Stimulated activated naive CD8-positive, alpha-beta T cell treated with anti-CD3 and anti-CD28 coated beads, Interleukin-15, amount 100 ng/mL, for 72 hours (primary cell): Measurements from ENCODE around the gene INTS6.

Experiments
- ATAC-seq: fragments of 150-1000 bp; cut with Tn5 transposase; 2 replicates; pipeline ENCODE4 v1.10.0; 2021; ENCODE audit warnings: mild to moderate bottlenecking, moderate library complexity
- DNase-seq, 2 donors: peaks; one replicate each; pipeline ENCODE4 v3.0.0; 2021 to 2022
- H3K27ac Mint-ChIP-seq, 2 donors: one replicate each; pipeline ENCODE4 v1.8.0; 2022; ENCODE audit warnings: mild to moderate bottlenecking in 2 of 2, mixed read lengths in 2 of 2, moderate library complexity in 2 of 2
- H3K27me3 Mint-ChIP-seq: one replicate; pipeline ENCODE4 v1.8.0; 2022; ENCODE audit warnings: mixed read lengths
- H3K4me1 Mint-ChIP-seq: one replicate; pipeline ENCODE4 v1.8.0; 2022; ENCODE audit warnings: mild to moderate bottlenecking, mixed read lengths
- H3K4me3 Mint-ChIP-seq, 2 donors: one replicate each; pipeline ENCODE4 v1.8.0; 2022; ENCODE audit warnings: mild to moderate bottlenecking in 2 of 2, mixed read lengths in 2 of 2, moderate library complexity in 1 of 2
- H3K9me3 Mint-ChIP-seq, 2 donors: one replicate each; pipeline ENCODE4 v1.8.0; 2022; ENCODE audit warnings: mixed read lengths in 2 of 2

INTS6 gene

DNA sequence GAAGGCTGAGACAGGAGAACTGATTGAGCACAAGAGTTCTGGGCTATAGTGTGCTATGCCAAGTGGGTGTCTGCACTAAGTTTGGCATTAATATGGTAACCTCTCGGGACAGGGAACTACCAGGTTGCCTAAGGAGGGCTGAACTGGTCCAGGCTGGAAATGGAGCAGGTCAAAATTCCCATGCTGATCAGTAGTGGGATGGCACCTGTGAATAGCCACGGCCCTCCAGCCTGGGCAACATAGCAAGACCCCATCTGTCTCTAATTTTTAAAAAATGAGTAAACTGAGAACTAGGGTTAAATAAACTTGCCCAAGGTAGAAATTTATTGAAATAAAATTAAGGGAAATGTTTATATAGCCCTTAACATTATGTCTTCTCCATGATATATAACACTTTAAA, 17.0 kb upstream of the INTS6 start:
- no peak overlapping the region for H3K27ac Mint-ChIP-seq
- H3K9me3 Mint-ChIP-seq, result no peaks in the 10 kb centered on the region
- H3K4me1 Mint-ChIP-seq, result no peaks in the 10 kb centered on the region
- no peak for DNase-seq
- H3K4me3 Mint-ChIP-seq, result no peak overlapping the region
- no peaks in the 10 kb centered on the region for H3K27me3 Mint-ChIP-seq
- no peak for ATAC-seq

- DNase-seq (no peak), ATAC-seq (no peak)
- Mint-ChIP-seq H3K4me3 (no peak overlapping the region), H3K9me3 (no peaks in the 10 kb centered on the region), H3K27ac (no peak overlapping the region), H3K4me1 (no peaks in the 10 kb centered on the region), H3K27me3 (no peaks in the 10 kb centered on the region)
These were observed 14.9 kb upstream of the INTS6 start for GRCh38 chr13:51467730-51468129.

- H3K27ac Mint-ChIP-seq, result no peak overlapping the region
These were observed 12.3 kb upstream of the INTS6 start for GRCh38 chr13:51465124-51465523.

GRCh38 chr13:51457086-51457815, 4.4 kb upstream of the INTS6 start:
- Mint-ChIP-seq H3K4me1 (peaks cover 31% of the 10 kb centered on the region), H3K27ac (no peak overlapping the region), H3K4me3 (no peak overlapping the region), H3K9me3 (peaks cover 8 to 14% of the 10 kb centered on the region in 2 donors), H3K27me3 (no peaks in the 10 kb centered on the region)
- DNase-seq (no peak), ATAC-seq (no peak)

More at GRCh38 chr13:51465124-51465523, 12.3 kb upstream of the INTS6 start:
- no peaks in the 10 kb centered on the region for H3K27me3 Mint-ChIP-seq
- no peak for ATAC-seq
- no peak for DNase-seq
- peaks cover 0 to under 1% of the 10 kb centered on the region in 2 donors for H3K9me3 Mint-ChIP-seq
- no peaks in the 10 kb centered on the region for H3K4me1 Mint-ChIP-seq
- H3K4me3 Mint-ChIP-seq, result no peak overlapping the region

GRCh38 chr13:51456510-51456909, 3.7 kb upstream of the INTS6 start:
- no peak for DNase-seq
- H3K4me1 Mint-ChIP-seq, result peaks cover 31% of the 10 kb centered on the region
- no peak for ATAC-seq
- H3K9me3 Mint-ChIP-seq, result peaks cover 8 to 14% of the 10 kb centered on the region in 2 donors
- H3K27me3 Mint-ChIP-seq, result no peaks in the 10 kb centered on the region
- no peak overlapping the region for H3K27ac Mint-ChIP-seq
- H3K4me3 Mint-ChIP-seq, result no peak overlapping the region

GRCh38 chr13:51455532-51455931, 2.7 kb upstream of the INTS6 start:
- Mint-ChIP-seq H3K27me3 (no peaks in the 10 kb centered on the region), H3K4me1 (peaks cover 34% of the 10 kb centered on the region), H3K9me3 (peaks cover 8 to 14% of the 10 kb centered on the region in 2 donors), H3K4me3 (peak overlapping the region in 1 of 2 donors; percentile 45), H3K27ac (no peak overlapping the region)
- ATAC-seq, result no peak
- DNase-seq, result no peak

DNA sequence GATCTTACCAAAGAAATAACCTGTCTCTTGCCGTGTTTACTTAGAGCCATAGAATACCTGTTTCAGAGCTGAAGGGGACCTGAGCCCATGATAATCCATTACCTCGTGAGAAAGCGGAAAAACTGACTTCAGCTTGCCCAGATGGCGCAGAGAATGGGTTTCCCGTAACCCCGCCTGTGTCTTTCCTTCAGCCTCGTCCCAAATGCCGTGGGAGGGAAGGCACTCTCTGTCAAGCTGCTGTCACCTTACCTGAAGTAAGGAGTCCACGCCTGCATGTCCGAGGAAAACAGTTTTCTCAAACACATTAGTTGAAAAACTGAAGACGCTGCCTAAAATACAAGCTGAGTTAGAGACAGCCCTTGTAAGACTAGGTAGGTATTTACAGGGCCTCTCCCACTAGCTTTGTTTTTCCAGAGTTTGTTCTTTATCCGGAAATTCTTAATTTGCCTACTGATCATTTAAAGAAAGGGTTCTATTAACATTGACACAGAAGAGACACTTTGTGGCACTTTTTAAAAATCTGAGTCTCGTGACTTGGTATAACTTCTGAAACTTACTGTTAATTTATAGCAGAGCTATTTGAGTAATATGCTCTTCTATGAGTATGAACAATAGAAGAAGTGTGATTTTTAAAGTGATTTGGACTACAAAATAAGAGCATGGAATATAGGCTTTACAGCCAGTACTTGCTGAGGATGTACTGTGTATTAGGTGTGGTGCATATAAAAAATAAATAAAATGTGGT, 1.3 kb upstream of the INTS6 start:
- DNase-seq (peak in 1 of 2 donors; percentile 32), ATAC-seq (no peak)
- no peaks in the 10 kb centered on the region for H3K27me3 Mint-ChIP-seq
- peak overlapping the region; percentile 83 to 88 for H3K4me3 Mint-ChIP-seq
- H3K9me3 Mint-ChIP-seq, result peaks cover 4 to 7% of the 10 kb centered on the region in 2 donors
- peaks cover 46% of the 10 kb centered on the region for H3K4me1 Mint-ChIP-seq
- peak overlapping the region; percentile 98 to 99 for H3K27ac Mint-ChIP-seq

DNA sequence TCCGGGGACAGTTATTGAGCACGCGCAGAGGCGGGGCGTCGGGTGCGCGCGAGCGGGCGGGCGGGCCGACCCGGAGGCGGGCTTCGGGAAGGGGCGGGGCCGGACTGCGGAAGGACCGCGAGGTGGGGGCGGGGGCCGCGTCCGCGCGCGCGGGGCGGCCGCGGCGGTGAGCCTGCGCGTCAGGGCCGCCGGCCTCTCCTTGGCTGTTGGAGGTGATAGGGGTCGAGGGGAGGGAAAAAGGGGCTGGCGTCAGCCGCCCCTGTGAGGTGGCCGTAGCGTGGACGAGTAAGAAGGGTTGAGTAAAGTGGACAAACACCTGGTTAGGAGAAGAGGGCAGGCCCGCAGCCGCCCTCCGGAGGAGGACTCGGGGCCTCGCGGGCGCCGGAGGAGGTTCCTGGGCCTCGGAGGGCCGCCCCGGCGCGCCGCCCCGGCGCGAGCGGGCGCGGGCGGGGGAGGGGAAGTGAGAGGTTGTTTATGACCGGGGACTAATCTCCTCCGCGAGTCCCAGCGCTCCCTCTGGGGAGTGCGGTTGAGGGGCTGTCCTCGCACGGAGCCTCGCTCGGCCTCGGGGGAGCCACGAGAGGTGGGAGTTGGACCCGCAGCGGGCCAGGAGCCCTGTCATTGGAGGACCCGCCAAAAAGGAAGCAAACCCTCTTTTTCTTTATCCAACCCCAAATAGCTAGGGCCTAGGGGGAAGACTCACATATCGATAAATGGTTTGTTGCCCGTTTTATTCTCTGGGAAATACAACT, 547 bp upstream of the INTS6 start:
- peaks cover 4 to 7% of the 10 kb centered on the region in 2 donors for H3K9me3 Mint-ChIP-seq
- H3K27me3 Mint-ChIP-seq, result no peaks in the 10 kb centered on the region
- peak overlapping the region; percentile 83 to 88 for H3K4me3 Mint-ChIP-seq
- DNase-seq, result peak; percentile 82 to 84
- peaks cover 49% of the 10 kb centered on the region for H3K4me1 Mint-ChIP-seq
- peak overlapping the region; percentile 98 to 99 for H3K27ac Mint-ChIP-seq
- ATAC-seq, result peak; percentile 63

GRCh38 chr13:51451467-51452360, 1.1 kb downstream of the INTS6 start:
- peaks cover 44% of the 10 kb centered on the region for H3K4me1 Mint-ChIP-seq
- H3K9me3 Mint-ChIP-seq, result peaks cover 4 to 7% of the 10 kb centered on the region in 2 donors
- DNase-seq, result peak; percentile 80 to 85
- H3K27me3 Mint-ChIP-seq, result no peaks in the 10 kb centered on the region
- H3K27ac Mint-ChIP-seq, result peak overlapping the region; percentile 94 to 97
- peak; percentile 25 for ATAC-seq
- H3K4me3 Mint-ChIP-seq, result peak overlapping the region; percentile 88 to 94

GRCh38 chr13:51451134-51451466, 1.7 kb downstream of the INTS6 start:
- Mint-ChIP-seq H3K27ac (peak overlapping the region; percentile 91 to 97), H3K4me3 (peak overlapping the region; percentile 88 to 94), H3K27me3 (no peaks in the 10 kb centered on the region), H3K4me1 (peaks cover 43% of the 10 kb centered on the region), H3K9me3 (peaks cover 4 to 6% of the 10 kb centered on the region in 2 donors)
- no peak for ATAC-seq
- DNase-seq, result no peak

- Mint-ChIP-seq H3K27me3 (no peaks in the 10 kb centered on the region), H3K4me1 (peaks cover 23% of the 10 kb centered on the region), H3K27ac (peak overlapping the region in 1 of 2 donors; percentile 70), H3K4me3 (peak overlapping the region in 1 of 2 donors; percentile 72), H3K9me3 (no peaks in the 10 kb centered on the region)
- no peak for ATAC-seq
- no peak for DNase-seq
These were observed 3.8 kb downstream of the INTS6 start for GRCh38 chr13:51449018-51449417.

GRCh38 chr13:51444922-51445321, 7.9 kb downstream of the INTS6 start:
- no peak for ATAC-seq
- no peak overlapping the region for H3K27ac Mint-ChIP-seq
- DNase-seq, result no peak
- H3K4me3 Mint-ChIP-seq, result no peak overlapping the region
- H3K27me3 Mint-ChIP-seq, result no peaks in the 10 kb centered on the region
- H3K4me1 Mint-ChIP-seq, result peaks cover 14% of the 10 kb centered on the region
- H3K9me3 Mint-ChIP-seq, result no peaks in the 10 kb centered on the region

DNA sequence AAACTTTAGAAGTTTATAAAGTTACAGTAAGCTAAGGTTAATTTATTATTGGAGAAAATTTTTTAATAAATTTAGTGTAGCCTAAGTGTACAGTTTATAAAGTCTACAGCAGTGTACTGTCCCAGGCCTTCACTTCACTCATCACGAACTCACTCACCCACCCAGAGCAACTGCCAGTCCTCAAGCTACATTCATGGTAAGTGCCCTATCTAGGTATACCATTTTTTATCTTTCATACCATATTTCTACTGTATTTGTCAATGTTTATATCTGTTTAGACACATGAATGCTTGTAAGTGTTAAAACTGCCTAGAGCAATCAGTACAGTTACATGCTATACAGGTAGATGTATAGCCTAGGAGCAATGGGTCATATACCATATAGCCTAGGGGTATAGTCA, 12.5 kb downstream of the INTS6 start:
- H3K27me3 Mint-ChIP-seq, result no peaks in the 10 kb centered on the region
- H3K9me3 Mint-ChIP-seq, result no peaks in the 10 kb centered on the region
- no peak overlapping the region for H3K4me3 Mint-ChIP-seq
- H3K4me1 Mint-ChIP-seq, result peaks cover 5% of the 10 kb centered on the region
- DNase-seq (no peak), ATAC-seq (no peak)
- no peak overlapping the region for H3K27ac Mint-ChIP-seq

DNA sequence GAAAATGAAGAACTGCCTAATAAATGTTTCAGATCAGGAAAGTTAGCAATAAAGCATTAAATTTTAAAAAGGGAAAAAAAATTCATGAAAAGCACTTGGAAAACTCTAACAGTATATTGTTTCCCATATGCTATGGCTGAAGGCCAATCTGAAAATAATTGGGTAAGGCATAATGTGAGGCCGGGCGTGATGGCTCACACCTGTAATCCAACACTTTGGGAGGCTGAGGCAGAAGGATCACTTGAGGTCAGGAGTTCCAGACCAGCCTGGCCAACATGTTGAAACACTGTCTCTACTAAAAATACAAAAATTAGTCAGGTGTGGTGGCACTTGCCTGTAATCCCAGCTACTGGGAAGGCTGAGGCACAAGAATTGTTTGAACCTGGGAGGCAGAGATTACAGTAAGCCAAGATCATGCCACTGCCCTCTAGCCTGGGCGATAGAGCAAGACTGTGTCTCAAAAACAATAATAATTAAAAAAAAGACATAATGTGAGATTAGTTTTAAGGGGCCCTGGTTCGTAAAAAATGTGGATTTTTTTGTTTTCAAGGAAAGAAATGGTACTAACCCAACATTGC, 15.2 kb downstream of the INTS6 start:
- peak overlapping the region in 1 of 2 donors; percentile 34 for H3K27ac Mint-ChIP-seq
- peaks cover 5% of the 10 kb centered on the region for H3K4me1 Mint-ChIP-seq
- no peaks in the 10 kb centered on the region for H3K9me3 Mint-ChIP-seq
- no peak for ATAC-seq
- no peaks in the 10 kb centered on the region for H3K27me3 Mint-ChIP-seq
- no peak overlapping the region for H3K4me3 Mint-ChIP-seq
- DNase-seq, result no peak
